Ascending aorta (tissue), 2 donors: ENCODE measurements around the gene CD300C. TPM values are rescaled to one million over a fixed set of nuclear protein-coding genes. Genes with fewer than 3 reads are reported as not detected.

ENCODE experiments used
- DNase-seq, 2 donors: peaks; one replicate each; pipeline ENCODE4 v3.0.0-alpha.2; 2019; ENCODE audit warnings: low spot score in 2 of 2
- H3K27ac ChIP-seq, 2 donors: fragments of 200-600 bp; sonication (generic); one replicate each; pipeline ENCODE4 v1.5.1; 2016 to 2017; ENCODE audit warnings: mild to moderate bottlenecking in 1 of 2
- H3K27me3 ChIP-seq: fragments of 200-600 bp; sonication (generic); one replicate; pipeline ENCODE4 v1.5.1; 2017
- H3K36me3 ChIP-seq, 2 donors: fragments of 200-600 bp; sonication (generic); one replicate each; pipeline ENCODE4 v1.5.1; 2016
- H3K4me1 ChIP-seq, 2 donors: fragments of 200-600 bp; sonication (generic); one replicate each; pipeline ENCODE4 v1.5.1; 2016 to 2017; ENCODE audit warnings: mild to moderate bottlenecking in 1 of 2
- H3K4me3 ChIP-seq, 2 donors: fragments of 200-600 bp; sonication (generic); one replicate each; pipeline ENCODE4 v1.5.1; 2016 to 2017; ENCODE audit warnings: mild to moderate bottlenecking in 1 of 2
- H3K9me3 ChIP-seq, 2 donors: fragments of 200-600 bp; sonication (generic); one replicate each; pipeline ENCODE4 v1.5.1; 2016
- intact Hi-C: fragments of 100-400 bp; cut with DNase I; formaldehyde crosslinking; loops from one replicate; pipeline ENCODE4 v1.15.1; 2023
- total RNA-seq: library from RNA; depleted of rRNA; stranded (reverse); fragments of >200 nt; gene quantifications from one replicate; pipeline ENCODE4 v1.1.0, GENCODE V29; 2016
- TF ChIP-seq, protein P1 (sequence below), 3 experiments: fragments of 200-600 bp in 2 of 3; fragments of 450-650 bp in 1 of 3; sonication (generic) in 2 of 3; IDR thresholded peaks; one replicate each; pipeline ENCODE4 v1.5.1; 2016 to 2019; ENCODE audit warnings: antibody characterized with exemption in 3 of 3, mild to moderate bottlenecking in 1 of 3, moderate library complexity in 1 of 3

Gene CD300C
- total RNA-seq, 1 donor from 2014 or later = not detected

DNA sequence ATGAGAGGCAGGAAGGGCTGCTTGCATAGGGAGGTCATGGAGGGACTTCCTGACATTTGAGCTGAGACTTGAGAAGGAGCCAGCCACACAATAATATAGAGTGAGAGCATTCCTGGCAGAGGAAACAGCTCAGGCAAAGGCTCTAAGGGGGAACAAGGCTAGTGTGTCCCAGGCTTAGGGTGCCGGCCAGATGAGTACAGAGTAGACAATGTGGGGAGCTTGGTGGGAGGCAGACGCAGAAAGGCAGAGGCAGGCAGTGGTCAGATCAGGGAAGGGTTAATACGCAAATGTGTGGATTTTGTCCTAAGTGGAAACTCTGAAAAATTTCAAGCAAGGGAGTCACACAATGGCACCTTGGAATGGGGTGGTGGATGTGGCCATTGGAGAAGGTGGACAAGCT, 45.9 kb downstream of the CD300C start:
- Histone ChIP-seq H3K36me3 (no peaks in the 10 kb centered on the region), H3K27ac (no peak overlapping the region), H3K4me1 (no peaks in the 10 kb centered on the region), H3K27me3 (no peaks in the 10 kb centered on the region), H3K9me3 (no peaks in the 10 kb centered on the region), H3K4me3 (no peak overlapping the region)
- intact Hi-C loops = no loop called here
- no peak for DNase-seq
- TF ChIP-seq, protein P1, sequence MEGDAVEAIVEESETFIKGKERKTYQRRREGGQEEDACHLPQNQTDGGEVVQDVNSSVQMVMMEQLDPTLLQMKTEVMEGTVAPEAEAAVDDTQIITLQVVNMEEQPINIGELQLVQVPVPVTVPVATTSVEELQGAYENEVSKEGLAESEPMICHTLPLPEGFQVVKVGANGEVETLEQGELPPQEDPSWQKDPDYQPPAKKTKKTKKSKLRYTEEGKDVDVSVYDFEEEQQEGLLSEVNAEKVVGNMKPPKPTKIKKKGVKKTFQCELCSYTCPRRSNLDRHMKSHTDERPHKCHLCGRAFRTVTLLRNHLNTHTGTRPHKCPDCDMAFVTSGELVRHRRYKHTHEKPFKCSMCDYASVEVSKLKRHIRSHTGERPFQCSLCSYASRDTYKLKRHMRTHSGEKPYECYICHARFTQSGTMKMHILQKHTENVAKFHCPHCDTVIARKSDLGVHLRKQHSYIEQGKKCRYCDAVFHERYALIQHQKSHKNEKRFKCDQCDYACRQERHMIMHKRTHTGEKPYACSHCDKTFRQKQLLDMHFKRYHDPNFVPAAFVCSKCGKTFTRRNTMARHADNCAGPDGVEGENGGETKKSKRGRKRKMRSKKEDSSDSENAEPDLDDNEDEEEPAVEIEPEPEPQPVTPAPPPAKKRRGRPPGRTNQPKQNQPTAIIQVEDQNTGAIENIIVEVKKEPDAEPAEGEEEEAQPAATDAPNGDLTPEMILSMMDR (IDR thresholded peaks at IDR 0.05) = no peak

- Histone ChIP-seq H3K27me3 (no peaks in the 10 kb centered on the region), H3K4me3 (no peak overlapping the region), H3K27ac (no peak overlapping the region), H3K36me3 (no peaks in the 10 kb centered on the region), H3K9me3 (no peaks in the 10 kb centered on the region), H3K4me1 (no peaks in the 10 kb centered on the region)
- no peak for DNase-seq
- TF ChIP-seq, protein P1 (IDR thresholded peaks at IDR 0.05) = no peak
- intact Hi-C loops = no loop called here
These were observed 48.4 kb downstream of the CD300C start for GRCh38 chr17:74497471-74497870.

DNA sequence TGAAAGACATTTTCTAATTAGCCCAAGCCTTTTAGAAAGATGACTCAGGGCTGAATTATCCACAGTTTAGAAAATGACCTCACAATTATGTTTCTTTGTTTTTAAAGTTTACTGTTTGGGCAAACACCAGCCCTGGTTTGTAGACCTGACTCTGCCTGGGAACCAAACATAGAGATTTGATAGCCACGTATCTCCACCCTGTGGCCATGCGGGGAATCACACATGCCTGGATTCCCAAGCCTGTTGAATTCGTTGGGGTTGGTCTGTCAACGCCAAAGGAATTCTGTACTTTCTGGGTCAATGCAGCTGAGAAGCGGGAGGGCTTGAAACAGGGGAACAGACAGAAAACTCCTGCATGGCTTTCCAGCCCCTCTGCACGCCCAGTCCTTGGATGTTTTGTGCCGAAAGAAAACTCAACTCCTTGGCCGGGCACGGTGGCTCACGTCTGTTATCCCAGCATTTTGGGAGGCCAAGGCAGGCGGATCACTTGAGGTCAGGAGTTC, 52.5 kb downstream of the CD300C start:
- Histone ChIP-seq H3K36me3 (no peaks in the 10 kb centered on the region), H3K27ac (no peak overlapping the region), H3K4me1 (no peaks in the 10 kb centered on the region), H3K27me3 (no peaks in the 10 kb centered on the region), H3K9me3 (no peaks in the 10 kb centered on the region), H3K4me3 (no peak overlapping the region)
- intact Hi-C loops = loop anchor here (1.0 kb wide), 2 partner anchors 36 to 125 kb away; no protein-coding TSS in a partner anchor
- DNase-seq = peak; percentile 21 to 81
- TF ChIP-seq, protein P1 (IDR thresholded peaks at IDR 0.05) = peak; percentile 86 to 90 (median 89)

DNA sequence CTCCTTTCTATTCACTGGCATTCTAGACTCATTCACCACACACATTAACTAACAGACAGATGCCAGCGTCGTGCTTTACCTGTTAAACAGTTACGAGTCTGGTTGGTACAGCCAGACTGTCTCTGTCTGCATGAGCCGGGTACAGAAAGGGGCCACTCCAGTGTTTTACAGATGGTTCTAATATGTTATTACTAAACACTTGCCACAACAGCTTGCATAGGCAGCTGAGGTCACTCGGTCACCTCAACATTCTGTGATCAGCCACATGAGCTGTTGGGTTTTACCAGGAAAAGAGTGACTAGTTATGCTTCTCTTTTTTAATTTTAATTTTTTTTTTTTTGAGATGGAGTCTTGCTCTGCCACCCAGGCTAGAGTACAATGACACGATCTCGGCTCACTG, 54.3 kb downstream of the CD300C start:
- H3K27me3 ChIP-seq = no peaks in the 10 kb centered on the region
- intact Hi-C loops = no loop called here
- TF ChIP-seq, protein P1 (IDR thresholded peaks at IDR 0.05) = no peak

More for the DNA sequence above, 54.3 kb downstream of the CD300C start:
- Histone ChIP-seq H3K4me1 (no peaks in the 10 kb centered on the region), H3K36me3 (no peaks in the 10 kb centered on the region), H3K27ac (no peak overlapping the region), H3K9me3 (no peaks in the 10 kb centered on the region), H3K4me3 (no peak overlapping the region)
- DNase-seq = peak in 1 of 2 donors; percentile 34

Other genes starting within 250 kb of the CD300C start
- gene KIF19, start 219.9 kb downstream of the CD300C start, total RNA-seq = 11.7 TPM
- gene BTBD17, start 184.2 kb downstream of the CD300C start, total RNA-seq = not detected
- gene GPR142, start 178.6 kb downstream of the CD300C start, total RNA-seq = not detected
- gene GPRC5C, start 114.0 kb downstream of the CD300C start, total RNA-seq = 29.1 TPM
- gene CD300A, start 79.5 kb downstream of the CD300C start, total RNA-seq = 21.9 TPM
- gene CD300LB, start 14.6 kb downstream of the CD300C start, total RNA-seq = not detected
- gene CD300H, start 21.4 kb upstream of the CD300C start, total RNA-seq = not detected
- not detected for gene CD300LD, start 46.2 kb upstream of the CD300C start, total RNA-seq
- gene CD300E, start 77.6 kb upstream of the CD300C start, total RNA-seq = 0.21 TPM
- gene CD300LF, start 166.8 kb upstream of the CD300C start, total RNA-seq = not detected
- gene RAB37, start 191.1 kb upstream of the CD300C start, total RNA-seq = 0.32 TPM
- 81.8 TPM for gene NHERF1, start 202.5 kb upstream of the CD300C start, total RNA-seq
- 13.3 TPM for gene NAT9, start 230.2 kb upstream of the CD300C start, total RNA-seq